Hindlimb muscle (tissue), 1 donor: ENCODE results near the gene ACADS. TPM values are rescaled to one million over a fixed set of nuclear protein-coding genes. Genes with fewer than 3 reads are reported as not detected.

Experiments
- DNase-seq: peaks from one replicate; pipeline ENCODE4 v3.0.0-alpha.2; 2013
- polyA plus RNA-seq: library from polyadenylated mRNA; unstranded; fragments of 120-200 nt; gene quantifications from one replicate; pipeline ENCODE4 v1.2.1, GENCODE V29; 2013; ENCODE audit not compliant: insufficient read length

The ACADS gene
- polyA plus RNA-seq, 1 donor, result 22.1 TPM

GRCh38 chr12:120758798-120759590 lies 33.4 kb downstream of the ACADS start:
- DNase-seq, result no peak

DNA sequence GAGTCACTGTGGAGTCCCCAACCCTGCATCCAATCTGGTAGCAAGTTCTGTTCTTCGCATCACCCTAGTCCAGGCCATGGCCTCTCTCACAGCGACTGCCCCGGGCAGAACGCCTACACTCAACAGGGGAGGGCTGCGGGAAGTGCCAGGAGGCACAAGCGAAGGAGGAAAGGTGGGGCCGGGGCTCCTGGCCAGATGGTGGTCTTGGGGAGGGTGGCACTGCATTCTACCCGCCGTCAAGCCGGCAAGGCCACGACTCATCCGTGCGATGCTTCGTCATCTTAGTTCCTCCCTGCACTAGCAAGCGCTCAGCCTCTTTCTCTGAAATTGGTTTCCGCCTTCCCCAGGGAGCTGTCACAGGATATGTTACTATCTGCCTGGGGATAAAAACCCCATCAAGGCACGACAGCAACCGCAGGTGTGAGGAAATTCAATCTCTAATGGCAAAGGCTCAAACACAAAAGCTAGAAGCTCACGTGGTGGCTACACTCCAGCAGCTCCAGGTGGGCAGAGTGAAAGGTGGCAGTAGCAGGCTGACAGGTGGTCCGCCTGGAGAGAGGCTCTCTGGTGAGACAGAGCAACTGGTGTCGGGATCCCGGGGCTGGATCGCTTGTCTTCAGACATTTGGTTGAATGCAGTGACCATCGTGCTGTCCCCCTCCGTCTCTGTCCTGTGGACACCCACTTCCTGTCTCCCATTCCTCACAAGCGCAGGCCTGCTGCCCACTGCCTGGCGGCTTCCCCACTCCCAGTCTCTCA lies 34.1 kb downstream of the ACADS start:
- DNase-seq, result no peak

- no peak for DNase-seq
Measured at GRCh38 chr12:120760349-120761254, 35.0 kb downstream of the ACADS start.

DNA sequence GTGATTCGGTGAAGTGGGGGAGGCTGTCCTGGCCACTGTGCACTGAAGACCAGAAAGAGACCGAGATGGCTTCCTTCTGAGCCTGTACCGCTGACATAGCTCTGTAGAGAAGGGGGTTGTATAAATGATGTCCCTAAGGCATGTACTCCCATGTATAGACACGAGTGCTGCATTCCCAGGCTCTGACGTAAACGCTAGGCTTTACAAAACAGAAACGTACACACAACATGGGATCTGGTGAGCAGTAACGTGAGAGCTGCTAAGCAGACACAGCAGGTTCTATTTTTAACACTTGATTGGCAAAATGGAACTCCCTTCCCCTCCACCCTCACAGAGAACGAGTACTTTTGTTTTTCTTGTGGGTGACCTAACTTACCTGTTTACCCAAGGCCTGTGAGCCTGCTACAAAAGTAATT lies 35.9 kb downstream of the ACADS start:
- peak; percentile 86 for DNase-seq

DNA sequence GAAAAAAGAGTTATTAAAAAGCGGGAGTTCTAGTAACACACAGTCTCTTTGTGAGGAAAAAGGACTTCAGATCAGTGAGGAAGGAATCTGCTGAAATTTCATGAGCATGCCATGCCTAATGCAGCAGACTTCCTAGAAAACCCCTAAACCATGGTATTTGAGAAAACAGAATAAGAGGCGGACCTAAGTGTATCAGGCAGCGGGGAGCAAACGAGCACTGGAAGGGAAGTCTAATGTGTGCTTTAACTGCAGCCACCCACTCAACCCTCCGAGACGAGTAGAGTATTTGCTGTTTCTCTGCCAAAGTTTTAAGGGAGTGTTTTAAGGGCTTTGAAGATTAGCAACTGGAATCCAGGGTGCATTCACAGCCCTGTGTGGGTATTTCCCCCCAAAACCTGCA lies 36.5 kb downstream of the ACADS start:
- no peak for DNase-seq

GRCh38 chr12:120763250-120763649 lies 37.6 kb downstream of the ACADS start:
- no peak for DNase-seq

DNA sequence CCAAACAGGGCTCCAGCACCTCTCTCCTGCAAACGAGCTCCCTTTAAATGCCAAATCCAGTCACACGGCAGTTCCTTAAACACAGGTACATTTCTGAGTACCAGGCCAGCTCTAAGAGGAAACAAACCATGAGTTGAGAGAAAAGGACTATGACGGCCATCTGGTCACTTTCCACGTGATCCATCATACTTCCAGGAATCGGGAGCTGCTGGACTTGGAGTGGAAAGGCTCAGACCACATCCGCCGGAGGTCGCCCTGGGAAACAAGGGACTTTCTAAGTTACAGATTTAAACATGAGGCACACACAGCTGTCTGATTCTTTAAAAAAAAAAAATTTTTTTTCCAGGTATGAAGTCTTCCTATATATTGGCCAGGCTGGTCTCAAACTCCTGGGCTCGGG lies 39.2 kb downstream of the ACADS start:
- no peak for DNase-seq

DNA sequence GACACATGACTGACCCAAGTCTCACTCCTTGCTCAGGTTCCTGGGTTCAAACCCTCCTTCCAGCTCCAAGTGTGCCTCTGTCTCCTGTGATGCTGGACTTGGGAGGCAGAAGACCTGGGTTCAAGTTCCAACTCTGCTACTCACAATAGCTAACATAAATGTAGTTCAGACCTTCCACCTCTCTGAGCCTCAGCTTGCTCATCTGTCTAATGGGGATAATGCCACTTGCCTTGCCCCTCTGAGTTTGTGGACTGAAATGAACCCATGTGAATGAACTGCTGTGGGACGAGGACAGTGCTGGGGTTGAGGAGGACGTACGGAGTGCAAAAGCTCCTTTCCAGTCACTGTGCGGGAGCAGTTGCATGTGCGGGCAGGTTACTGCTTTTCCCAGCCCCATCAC lies 40.9 kb downstream of the ACADS start:
- DNase-seq, result no peak

- DNase-seq, result no peak
Measured at GRCh38 chr12:120767071-120768024, 41.7 kb downstream of the ACADS start.

DNA sequence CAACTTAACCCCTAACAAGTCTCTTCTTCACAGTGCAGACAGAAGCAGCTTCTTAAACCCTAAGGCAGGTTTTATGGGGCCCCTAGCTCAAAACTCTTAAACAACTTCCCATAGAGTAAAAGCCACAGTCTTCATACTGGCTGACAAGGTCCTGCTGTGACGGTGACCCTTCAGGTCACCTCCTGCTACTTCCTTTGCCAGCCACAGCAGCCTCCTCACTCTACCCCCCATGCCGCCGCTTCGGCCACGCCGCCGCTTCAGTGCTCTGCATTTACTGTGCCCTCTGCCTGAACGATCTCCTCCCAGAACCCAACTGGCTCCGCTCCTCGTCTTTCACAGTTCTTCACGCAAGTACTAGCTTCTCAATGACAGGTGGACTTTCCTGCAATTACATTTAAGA lies 45.5 kb downstream of the ACADS start:
- no peak for DNase-seq

DNA sequence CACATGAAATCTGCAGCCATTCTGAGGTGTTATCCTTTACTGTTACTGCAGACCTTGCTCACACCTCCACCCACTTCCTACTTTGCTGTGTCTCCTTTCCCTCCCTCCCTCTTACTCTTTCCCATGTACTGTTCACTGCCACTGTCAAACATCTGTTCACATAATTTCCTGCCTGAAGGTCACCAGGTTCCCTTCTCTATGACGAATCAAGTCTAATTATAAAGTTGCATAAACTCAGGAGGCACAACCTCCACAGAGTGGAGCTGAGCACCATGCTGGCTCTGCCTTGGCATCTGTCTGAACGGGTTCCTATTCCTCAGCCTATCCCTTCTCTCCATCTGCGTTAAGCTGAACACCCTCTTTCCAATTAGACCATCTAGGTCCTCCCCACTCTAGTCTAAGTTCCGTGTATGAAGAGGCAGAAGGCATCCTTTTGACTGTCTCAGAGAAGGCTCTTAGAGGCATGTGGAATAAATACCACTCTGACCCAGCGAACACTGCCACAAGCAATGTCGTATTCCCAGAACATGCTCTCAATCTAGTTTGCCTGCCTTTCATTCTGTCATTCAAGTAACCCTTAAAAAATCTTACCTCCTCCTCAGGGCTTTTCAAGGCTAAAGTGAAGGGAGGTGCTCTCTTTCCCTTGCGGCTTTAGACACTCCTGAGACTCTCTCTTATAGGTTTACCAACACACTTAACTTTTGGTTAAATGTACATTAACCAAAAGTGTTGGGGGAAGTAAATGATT lies 48.7 kb downstream of the ACADS start:
- no peak for DNase-seq

DNA sequence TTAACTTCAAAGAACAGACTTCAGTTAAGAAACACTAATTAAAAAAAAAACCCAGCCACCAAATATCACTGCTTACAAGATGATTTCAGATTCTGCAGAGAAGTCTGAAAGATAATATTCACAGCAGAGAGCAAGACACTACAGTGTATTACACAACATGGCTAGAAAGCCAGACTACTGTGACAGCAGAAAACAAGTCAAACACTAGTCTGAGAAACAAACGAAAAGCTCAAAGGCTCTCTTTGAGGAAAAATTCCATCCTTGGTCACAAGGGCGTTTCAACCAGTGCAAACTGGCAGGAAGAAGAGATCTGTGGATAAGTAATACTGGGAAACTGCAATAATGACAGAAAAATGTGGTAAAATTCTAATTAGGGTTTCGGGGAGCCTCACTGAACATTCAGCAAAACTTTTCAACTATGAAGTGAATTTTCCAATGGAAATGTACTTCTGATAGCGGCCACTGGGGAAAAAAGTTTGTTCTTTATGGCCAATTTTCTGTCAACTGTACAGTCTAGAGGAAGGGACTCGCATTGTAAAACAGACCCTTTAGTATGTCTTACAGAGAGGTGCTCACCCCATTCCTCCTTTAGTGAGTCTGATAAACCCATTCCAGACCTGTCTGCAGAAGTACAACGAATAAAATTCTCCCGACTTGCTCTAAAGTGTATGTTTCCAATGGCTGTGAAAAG lies 50.4 kb downstream of the ACADS start:
- DNase-seq, result no peak

- no peak for DNase-seq
Measured at GRCh38 chr12:120783197-120783596, 57.6 kb downstream of the ACADS start.

- no peak for DNase-seq
Measured at GRCh38 chr12:120784804-120785203, 59.2 kb downstream of the ACADS start.

DNA sequence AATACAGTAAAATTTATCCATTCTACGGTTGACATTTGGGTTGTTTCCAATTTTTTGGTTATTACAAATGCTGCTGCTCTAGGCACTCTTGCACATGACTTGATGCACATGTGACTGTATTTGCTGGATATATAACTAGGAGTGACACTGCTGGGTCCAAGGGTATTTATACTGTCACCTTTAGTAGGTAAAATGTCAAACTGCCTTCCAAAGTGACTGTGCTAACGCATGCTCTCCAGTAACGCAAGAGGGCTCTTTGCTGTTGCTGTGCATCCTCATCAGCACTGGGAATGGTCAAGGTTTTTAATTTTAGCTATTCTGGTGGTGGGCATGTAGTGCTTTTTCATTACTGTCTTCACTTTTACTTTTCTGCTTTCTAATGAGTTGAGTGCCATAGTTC lies 62.3 kb downstream of the ACADS start:
- DNase-seq, result no peak

Other genes starting within 250 kb of the ACADS start
- gene DYNLL1, start 229.7 kb upstream of the ACADS start, polyA plus RNA-seq, result 286 TPM
- gene COQ5, start 196.7 kb upstream of the ACADS start, polyA plus RNA-seq, result 38.3 TPM
- 160 TPM for gene RNF10, start 191.5 kb upstream of the ACADS start, polyA plus RNA-seq
- 22.7 TPM for gene POP5, start 144.4 kb upstream of the ACADS start, polyA plus RNA-seq
- gene CABP1, start 85.2 kb upstream of the ACADS start, polyA plus RNA-seq, result 2.5 TPM
- gene MLEC, start 38.7 kb upstream of the ACADS start, polyA plus RNA-seq, result 66.0 TPM
- gene UNC119B, start 15.4 kb upstream of the ACADS start, polyA plus RNA-seq, result 11.0 TPM
- 54.9 TPM for gene SPPL3, start 178.5 kb downstream of the ACADS start, polyA plus RNA-seq